ENCODE measurements around the gene CLIC5. TPM values are rescaled to one million over a fixed set of nuclear protein-coding genes. Genes with fewer than 3 reads are reported as not detected.

The CLIC5 gene
- total and polyA plus RNA-seq, 2 donors (not counting 1 experiment from before 2014, with no cell fraction given): 0.96 to 0.97 TPM

DNA sequence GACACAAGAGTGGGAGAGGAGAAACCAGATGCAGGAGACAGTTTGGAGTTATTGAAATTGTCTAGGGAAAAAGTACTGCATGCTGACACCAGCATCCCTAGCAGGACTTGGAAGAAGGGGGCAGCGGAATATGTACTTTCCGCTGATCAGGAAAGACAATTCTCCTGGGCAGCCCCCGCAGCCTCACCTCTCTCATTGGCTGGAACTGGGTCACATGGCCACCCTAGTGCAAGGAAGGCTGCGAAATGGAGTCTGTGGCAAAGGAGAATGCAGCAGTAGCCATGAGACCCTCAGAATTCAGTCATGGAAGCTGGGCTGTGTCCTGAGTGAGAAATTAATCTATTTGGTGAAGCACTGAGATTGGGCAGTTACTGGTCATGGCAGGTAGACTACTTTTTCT lies 131.3 kb downstream of the CLIC5 start:
- Histone ChIP-seq H3K9me3 (ENCODE audit: control extremely low read depth in 1 of 3, control insufficient read depth in 2 of 3, insufficient read depth in 1 of 3, low read length in 2 of 3) (no peaks in the 10 kb centered on the region), H4K20me1 (ENCODE audit: control insufficient read depth, insufficient read depth, low read length, poor library complexity, severe bottlenecking) (no peaks in the 10 kb centered on the region), H3K9ac (ENCODE audit: low read length) (no peak overlapping the region), H3K4me3 (ENCODE audit: control extremely low read depth in 1 of 5, extremely low read depth in 1 of 5, insufficient read depth in 1 of 5, low read depth in 2 of 5, low read length in 4 of 5) (no peak overlapping the region), H3K27me3 (replicated peaks in 1 of 4; ENCODE audit: control extremely low read depth in 1 of 4, control insufficient read depth in 3 of 4, insufficient read depth in 4 of 4, low read length in 3 of 4) (no peaks in the 10 kb centered on the region), H2AFZ (ENCODE audit: insufficient read depth, low read depth, low read length, poor library complexity, severe bottlenecking) (no peak overlapping the region), H3K27ac (ENCODE audit: low read length in 2 of 2) (no peak overlapping the region), H3K79me2 (ENCODE audit: control insufficient read depth, insufficient read depth, low read length) (no peaks in the 10 kb centered on the region), H3K4me1 (ENCODE audit: control insufficient read depth in 2 of 2, insufficient read depth in 2 of 2, low read length in 2 of 2) (no peaks in the 10 kb centered on the region), H3K4me2 (replicated peaks; ENCODE audit: low read depth, low read length, poor library complexity, severe bottlenecking) (no peak overlapping the region), H3K36me3 (replicated peaks in 1 of 2; ENCODE audit: control extremely low read depth in 1 of 2, control insufficient read depth in 1 of 2, extremely low read depth in 1 of 2, insufficient read depth in 2 of 2, low read length in 1 of 2) (no peaks in the 10 kb centered on the region)
- Mint-ChIP-seq H3K27me3 (peaks cover 9% of the 10 kb centered on the region), H3K27ac (no peak overlapping the region), H3K4me3 (no peak overlapping the region), H3K9me3 (ENCODE audit: insufficient read depth) (no peaks in the 10 kb centered on the region), H3K4me1 (no peaks in the 10 kb centered on the region)
- no peak for TF ChIP-seq EZH2 (IDR thresholded peaks at IDR 0.05; ENCODE audit: borderline replicate concordance, insufficient read depth, low read depth, low read length, poor library complexity, severe bottlenecking)
- TF ChIP-seq, protein P1, sequence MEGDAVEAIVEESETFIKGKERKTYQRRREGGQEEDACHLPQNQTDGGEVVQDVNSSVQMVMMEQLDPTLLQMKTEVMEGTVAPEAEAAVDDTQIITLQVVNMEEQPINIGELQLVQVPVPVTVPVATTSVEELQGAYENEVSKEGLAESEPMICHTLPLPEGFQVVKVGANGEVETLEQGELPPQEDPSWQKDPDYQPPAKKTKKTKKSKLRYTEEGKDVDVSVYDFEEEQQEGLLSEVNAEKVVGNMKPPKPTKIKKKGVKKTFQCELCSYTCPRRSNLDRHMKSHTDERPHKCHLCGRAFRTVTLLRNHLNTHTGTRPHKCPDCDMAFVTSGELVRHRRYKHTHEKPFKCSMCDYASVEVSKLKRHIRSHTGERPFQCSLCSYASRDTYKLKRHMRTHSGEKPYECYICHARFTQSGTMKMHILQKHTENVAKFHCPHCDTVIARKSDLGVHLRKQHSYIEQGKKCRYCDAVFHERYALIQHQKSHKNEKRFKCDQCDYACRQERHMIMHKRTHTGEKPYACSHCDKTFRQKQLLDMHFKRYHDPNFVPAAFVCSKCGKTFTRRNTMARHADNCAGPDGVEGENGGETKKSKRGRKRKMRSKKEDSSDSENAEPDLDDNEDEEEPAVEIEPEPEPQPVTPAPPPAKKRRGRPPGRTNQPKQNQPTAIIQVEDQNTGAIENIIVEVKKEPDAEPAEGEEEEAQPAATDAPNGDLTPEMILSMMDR (IDR thresholded peaks at IDR 0.05): no peak
- intact Hi-C loops (cut with micrococcal nuclease): no loop called here
- ChIA-PET CTCF (no interaction called here), POLR2A (no interaction called here)
- no peak for ATAC-seq (ENCODE audit: low read depth)
- WGBS (ENCODE audit: insufficient coverage): 75% methylated on average over 4 of the region's 4 CpGs
- no peak for DNase-seq

DNA sequence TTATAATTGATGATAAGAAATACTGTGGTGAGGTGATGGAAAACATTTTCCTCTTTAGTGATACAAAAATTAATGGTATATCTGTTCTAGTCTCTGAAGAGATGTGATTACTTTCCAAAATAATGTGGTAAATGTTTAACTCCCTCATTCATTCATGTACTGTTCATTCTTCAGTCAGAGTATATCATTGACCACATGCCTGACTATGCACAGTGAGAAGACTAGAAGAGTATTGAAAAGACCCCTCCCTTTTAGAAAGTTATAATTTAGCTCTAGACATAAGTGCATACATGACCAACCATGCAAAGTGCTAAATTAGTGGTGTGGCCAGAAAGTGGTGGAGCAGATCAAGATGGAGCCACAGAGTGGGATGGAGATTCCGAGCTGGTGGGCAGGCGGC lies 133.0 kb downstream of the CLIC5 start:
- no peak overlapping the region for H3K27ac ChIP-seq (ENCODE audit: low read length in 2 of 2)
- no peaks in the 10 kb centered on the region for H3K9me3 Mint-ChIP-seq (ENCODE audit: insufficient read depth)
- WGBS (ENCODE audit: insufficient coverage): 89% methylated on average over 2 of the region's 2 CpGs
- peaks cover 6% of the 10 kb centered on the region for H3K27me3 Mint-ChIP-seq
- no peaks in the 10 kb centered on the region for H3K27me3 ChIP-seq (replicated peaks in 1 of 4; ENCODE audit: control extremely low read depth in 1 of 4, control insufficient read depth in 3 of 4, insufficient read depth in 4 of 4, low read length in 3 of 4)
- CTCF ChIA-PET: no interaction called here
- H3K4me3 ChIP-seq (ENCODE audit: control extremely low read depth in 1 of 5, extremely low read depth in 1 of 5, insufficient read depth in 1 of 5, low read depth in 2 of 5, low read length in 4 of 5): no peak overlapping the region
- H3K9ac ChIP-seq (ENCODE audit: low read length): no peak overlapping the region
- TF ChIP-seq, protein P1 (IDR thresholded peaks at IDR 0.05): no peak
- no peak for TF ChIP-seq EZH2 (IDR thresholded peaks at IDR 0.05; ENCODE audit: borderline replicate concordance, insufficient read depth, low read depth, low read length, poor library complexity, severe bottlenecking)
- no peak for DNase-seq
- POLR2A ChIA-PET: no interaction called here
- no peak for ATAC-seq (ENCODE audit: low read depth)
- no peaks in the 10 kb centered on the region for H3K4me1 ChIP-seq (ENCODE audit: control insufficient read depth in 2 of 2, insufficient read depth in 2 of 2, low read length in 2 of 2)
- H3K4me2 ChIP-seq (replicated peaks; ENCODE audit: low read depth, low read length, poor library complexity, severe bottlenecking): no peak overlapping the region
- no peaks in the 10 kb centered on the region for H4K20me1 ChIP-seq (ENCODE audit: control insufficient read depth, insufficient read depth, low read length, poor library complexity, severe bottlenecking)
- H3K9me3 ChIP-seq (ENCODE audit: control extremely low read depth in 1 of 3, control insufficient read depth in 2 of 3, insufficient read depth in 1 of 3, low read length in 2 of 3): no peaks in the 10 kb centered on the region
- intact Hi-C loops (cut with micrococcal nuclease): no loop called here
- H3K36me3 ChIP-seq (replicated peaks in 1 of 2; ENCODE audit: control extremely low read depth in 1 of 2, control insufficient read depth in 1 of 2, extremely low read depth in 1 of 2, insufficient read depth in 2 of 2, low read length in 1 of 2): no peaks in the 10 kb centered on the region
- H3K4me1 Mint-ChIP-seq: no peaks in the 10 kb centered on the region
- no peaks in the 10 kb centered on the region for H3K79me2 ChIP-seq (ENCODE audit: control insufficient read depth, insufficient read depth, low read length)
- H3K4me3 Mint-ChIP-seq: no peak overlapping the region
- no peak overlapping the region for H2AFZ ChIP-seq (ENCODE audit: insufficient read depth, low read depth, low read length, poor library complexity, severe bottlenecking)
- no peak overlapping the region for H3K27ac Mint-ChIP-seq

All from B cell (primary cell).